WTC11 (cell line): ENCODE measurements around the gene NTN1. TPM values are rescaled to one million over a fixed set of nuclear protein-coding genes. Genes with fewer than 3 reads are reported as not detected.

Experiments
- ATAC-seq: fragments of 200-7000 bp; cut with Tn5 transposase; 2 replicates; pipeline ENCODE4 v1.10.0; 2021; ENCODE audit warnings: mild to moderate bottlenecking, moderate library complexity
- CTCF ChIA-PET: fragments of 300-600 bp; sonication (Branson Sonifier 250); formaldehyde crosslinking; loops from one replicate; lab custom pipeline; 2021; ENCODE audit warnings: antibody characterized with exemption; lab: Charles Lee
- POLR2A ChIA-PET: fragments of 350-600 bp; sonication (Branson Sonifier 250); formaldehyde crosslinking; loops from one replicate; lab custom pipeline; 2021; ENCODE audit warnings: antibody characterized with exemption; lab: Charles Lee
- DNase-seq: peaks from one replicate; pipeline ENCODE4 v3.0.0; 2021; ENCODE audit warnings: low spot score
- H3K27ac Mint-ChIP-seq: 2 replicates; pipeline ENCODE4 v1.8.0; 2021; ENCODE audit warnings: mixed read lengths
- H3K27me3 Mint-ChIP-seq: 2 replicates; pipeline ENCODE4 v1.8.0; 2021; ENCODE audit warnings: low read depth, mild to moderate bottlenecking, moderate library complexity, mixed read lengths
- H3K36me3 Mint-ChIP-seq: 2 replicates; pipeline ENCODE4 v1.8.0; 2021; ENCODE audit warnings: mixed read lengths
- H3K4me1 Mint-ChIP-seq: 2 replicates; pipeline ENCODE4 v1.8.0; 2022; ENCODE audit warnings: mixed read lengths
- H3K4me3 Mint-ChIP-seq: 2 replicates; pipeline ENCODE4 v1.8.0; 2021; ENCODE audit warnings: mild to moderate bottlenecking, moderate library complexity, mixed read lengths
- H3K9me3 Mint-ChIP-seq: 2 replicates; pipeline ENCODE4 v1.8.0; 2021; ENCODE audit warnings: mixed read lengths
- CREB1 ChIP-seq: sonication (generic); formaldehyde crosslinking; IDR thresholded peaks from 2 replicates; pipeline ENCODE4 v1.8.0; 2023; ENCODE audit warnings: mild to moderate bottlenecking, missing genetic modification reagents
- GTF2I ChIP-seq: fragments of 250-450 bp; sonication (Bioruptor Pico); conservative IDR thresholded peaks from 2 replicates; pipeline ENCODE4 v1.4.0; 2021; ENCODE audit warnings: mild to moderate bottlenecking
- HMGA2 ChIP-seq: fragments of 250-450 bp; sonication (Bioruptor Pico); IDR thresholded peaks from 2 replicates; pipeline ENCODE4 v1.4.0; 2021; ENCODE audit warnings: mild to moderate bottlenecking, moderate library complexity
- JUN ChIP-seq: sonication (generic); formaldehyde crosslinking; IDR thresholded peaks from 2 replicates; pipeline ENCODE4 v1.8.0; 2023; ENCODE audit warnings: mild to moderate bottlenecking, missing genetic modification reagents
- NFYB ChIP-seq: sonication (generic); formaldehyde crosslinking; conservative IDR thresholded peaks from 2 replicates; pipeline ENCODE4 v1.8.0; 2022; ENCODE audit warnings: low read depth, missing genetic modification reagents
- NR1H2 ChIP-seq: sonication (generic); formaldehyde crosslinking; IDR thresholded peaks from 2 replicates; pipeline ENCODE4 v1.9.0; 2021; ENCODE audit warnings: mild to moderate bottlenecking, moderate library complexity, missing genetic modification reagents
- TEAD4 ChIP-seq: sonication (generic); formaldehyde crosslinking; IDR thresholded peaks from 2 replicates; pipeline ENCODE4 v1.8.0; 2022; ENCODE audit warnings: mild to moderate bottlenecking, missing genetic modification reagents
- ZNF263 ChIP-seq: sonication (generic); formaldehyde crosslinking; IDR thresholded peaks from 2 replicates; pipeline ENCODE4 v1.8.1; 2022; ENCODE audit warnings: low read depth, mild to moderate bottlenecking, moderate library complexity, missing genetic modification reagents
- ZNF317 ChIP-seq: sonication (generic); formaldehyde crosslinking; IDR thresholded peaks from 2 replicates; pipeline ENCODE4 v1.8.1; 2023; ENCODE audit warnings: low read depth, mild to moderate bottlenecking, moderate library complexity, missing genetic modification reagents, borderline replicate concordance
- ZNF416 ChIP-seq: fragments of 250-450 bp; sonication (Bioruptor Pico); IDR thresholded peaks from 2 replicates; pipeline ENCODE4 v1.9.0; 2021; ENCODE audit warnings: mild to moderate bottlenecking, inconsistent platforms
- total RNA-seq: library from RNA; stranded (reverse); gene quantifications from 3 replicates; pipeline ENCODE4 v1.2.3, GENCODE V29; 2021
- TF ChIP-seq, protein P1 (sequence below): fragments of 250-450 bp; sonication (Bioruptor Pico); conservative IDR thresholded peaks from 2 replicates; pipeline ENCODE4 v1.9.0; 2021; ENCODE audit warnings: mild to moderate bottlenecking
- TF ChIP-seq, protein P2 (sequence below): sonication (generic); formaldehyde crosslinking; IDR thresholded peaks from 2 replicates; pipeline ENCODE4 v1.8.0; 2023; ENCODE audit warnings: missing genetic modification reagents, mild to moderate bottlenecking, borderline replicate concordance
- TF ChIP-seq, protein P3 (sequence below): fragments of 250-450 bp; sonication (Bioruptor Pico); IDR thresholded peaks from 2 replicates; pipeline ENCODE4 v1.8.0; 2021; ENCODE audit warnings: mild to moderate bottlenecking
- TF ChIP-seq, protein P4 (sequence below): sonication (generic); formaldehyde crosslinking; IDR thresholded peaks from 2 replicates; pipeline ENCODE4 v1.8.0; 2022; ENCODE audit warnings: mild to moderate bottlenecking, missing genetic modification reagents
- TF ChIP-seq, protein P5 (sequence below): sonication (generic); formaldehyde crosslinking; IDR thresholded peaks from 2 replicates; pipeline ENCODE4 v1.8.0; 2023; ENCODE audit warnings: missing genetic modification reagents
- TF ChIP-seq, protein P6 (sequence below): sonication (generic); formaldehyde crosslinking; IDR thresholded peaks from 2 replicates; pipeline ENCODE4 v1.8.0; 2022; ENCODE audit warnings: missing genetic modification reagents
- TF ChIP-seq, protein P7 (sequence below): sonication (generic); formaldehyde crosslinking; IDR thresholded peaks from 2 replicates; pipeline ENCODE4 v1.8.1; 2023; ENCODE audit warnings: mild to moderate bottlenecking, missing genetic modification reagents, moderate library complexity

NTN1 gene
- total RNA-seq, 1 experiment from 2014 or later: 5.5 TPM

DNA sequence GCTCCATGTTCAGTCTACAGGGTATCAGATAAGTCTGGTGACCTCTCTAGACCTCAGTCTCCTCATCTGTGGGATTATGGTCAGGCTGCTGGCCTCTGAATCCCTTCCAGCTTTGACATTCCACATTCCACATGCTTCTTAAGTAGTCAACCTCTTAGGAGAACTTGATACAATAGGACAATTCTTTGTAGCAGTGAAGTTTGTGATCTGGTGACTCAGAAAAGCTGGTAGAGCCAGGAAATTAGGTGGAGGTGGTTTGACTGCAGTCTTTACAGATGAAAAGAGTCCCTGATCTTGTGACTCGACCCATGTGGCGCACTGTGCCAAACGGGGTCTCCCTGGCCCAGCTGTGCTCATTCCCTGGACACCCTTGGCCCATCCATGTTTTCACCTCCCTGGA, 147.8 kb downstream of the NTN1 start:
- H3K27me3 Mint-ChIP-seq: no peaks in the 10 kb centered on the region; the same call in 1 of the 2 replicates
- DNase-seq: no peak
- no peak overlapping the region for H3K4me3 Mint-ChIP-seq
- TF ChIP-seq CREB1 (CRISPR knock-in tag): no peak
- no peak for TF ChIP-seq HMGA2 (CRISPR knock-in tag)
- TF ChIP-seq, protein P1, sequence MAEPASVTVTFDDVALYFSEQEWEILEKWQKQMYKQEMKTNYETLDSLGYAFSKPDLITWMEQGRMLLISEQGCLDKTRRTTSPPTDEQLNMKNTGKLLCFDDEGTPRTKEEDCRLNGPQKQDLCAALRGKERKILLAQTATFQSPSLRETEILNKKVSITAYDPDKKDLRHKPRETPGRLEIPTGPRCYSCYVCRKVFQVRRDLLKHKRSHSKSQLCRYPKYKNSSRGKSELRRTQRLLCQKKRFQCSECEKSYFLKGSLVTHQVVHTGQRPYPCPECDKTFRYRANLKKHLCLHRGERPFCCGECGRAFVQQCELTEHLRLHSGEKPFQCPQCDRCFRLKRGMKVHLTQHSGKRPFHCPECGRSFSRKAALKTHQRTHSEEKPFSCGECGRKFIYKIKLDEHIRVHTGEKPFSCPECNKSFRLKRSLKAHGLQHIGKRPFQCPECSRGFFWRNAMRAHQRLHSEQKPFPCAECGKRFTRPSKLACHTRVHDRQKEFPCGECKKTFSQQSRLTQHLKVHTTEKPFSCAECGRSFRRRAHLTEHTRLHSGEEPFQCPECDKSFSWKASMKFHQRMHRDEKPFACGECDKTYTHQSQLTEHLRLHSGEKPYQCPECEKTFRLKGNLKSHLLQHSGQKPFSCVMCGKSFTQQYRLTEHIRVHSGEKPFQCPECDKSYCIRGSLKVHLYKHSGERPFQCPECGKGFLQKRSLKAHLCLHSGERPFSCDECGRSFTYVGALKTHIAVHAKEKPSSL (CRISPR knock-in tag): no peak
- TF ChIP-seq ZNF263: no peak
- TF ChIP-seq ZNF416: no peak
- TF ChIP-seq NR1H2 (CRISPR knock-in tag): no peak
- TF ChIP-seq ZNF317 (CRISPR knock-in tag): no peak
- TF ChIP-seq, protein P2, sequence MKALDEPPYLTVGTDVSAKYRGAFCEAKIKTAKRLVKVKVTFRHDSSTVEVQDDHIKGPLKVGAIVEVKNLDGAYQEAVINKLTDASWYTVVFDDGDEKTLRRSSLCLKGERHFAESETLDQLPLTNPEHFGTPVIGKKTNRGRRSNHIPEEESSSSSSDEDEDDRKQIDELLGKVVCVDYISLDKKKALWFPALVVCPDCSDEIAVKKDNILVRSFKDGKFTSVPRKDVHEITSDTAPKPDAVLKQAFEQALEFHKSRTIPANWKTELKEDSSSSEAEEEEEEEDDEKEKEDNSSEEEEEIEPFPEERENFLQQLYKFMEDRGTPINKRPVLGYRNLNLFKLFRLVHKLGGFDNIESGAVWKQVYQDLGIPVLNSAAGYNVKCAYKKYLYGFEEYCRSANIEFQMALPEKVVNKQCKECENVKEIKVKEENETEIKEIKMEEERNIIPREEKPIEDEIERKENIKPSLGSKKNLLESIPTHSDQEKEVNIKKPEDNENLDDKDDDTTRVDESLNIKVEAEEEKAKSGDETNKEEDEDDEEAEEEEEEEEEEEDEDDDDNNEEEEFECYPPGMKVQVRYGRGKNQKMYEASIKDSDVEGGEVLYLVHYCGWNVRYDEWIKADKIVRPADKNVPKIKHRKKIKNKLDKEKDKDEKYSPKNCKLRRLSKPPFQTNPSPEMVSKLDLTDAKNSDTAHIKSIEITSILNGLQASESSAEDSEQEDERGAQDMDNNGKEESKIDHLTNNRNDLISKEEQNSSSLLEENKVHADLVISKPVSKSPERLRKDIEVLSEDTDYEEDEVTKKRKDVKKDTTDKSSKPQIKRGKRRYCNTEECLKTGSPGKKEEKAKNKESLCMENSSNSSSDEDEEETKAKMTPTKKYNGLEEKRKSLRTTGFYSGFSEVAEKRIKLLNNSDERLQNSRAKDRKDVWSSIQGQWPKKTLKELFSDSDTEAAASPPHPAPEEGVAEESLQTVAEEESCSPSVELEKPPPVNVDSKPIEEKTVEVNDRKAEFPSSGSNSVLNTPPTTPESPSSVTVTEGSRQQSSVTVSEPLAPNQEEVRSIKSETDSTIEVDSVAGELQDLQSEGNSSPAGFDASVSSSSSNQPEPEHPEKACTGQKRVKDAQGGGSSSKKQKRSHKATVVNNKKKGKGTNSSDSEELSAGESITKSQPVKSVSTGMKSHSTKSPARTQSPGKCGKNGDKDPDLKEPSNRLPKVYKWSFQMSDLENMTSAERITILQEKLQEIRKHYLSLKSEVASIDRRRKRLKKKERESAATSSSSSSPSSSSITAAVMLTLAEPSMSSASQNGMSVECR: no peak
- TF ChIP-seq NFYB (CRISPR knock-in tag): no peak
- TF ChIP-seq, protein P3, sequence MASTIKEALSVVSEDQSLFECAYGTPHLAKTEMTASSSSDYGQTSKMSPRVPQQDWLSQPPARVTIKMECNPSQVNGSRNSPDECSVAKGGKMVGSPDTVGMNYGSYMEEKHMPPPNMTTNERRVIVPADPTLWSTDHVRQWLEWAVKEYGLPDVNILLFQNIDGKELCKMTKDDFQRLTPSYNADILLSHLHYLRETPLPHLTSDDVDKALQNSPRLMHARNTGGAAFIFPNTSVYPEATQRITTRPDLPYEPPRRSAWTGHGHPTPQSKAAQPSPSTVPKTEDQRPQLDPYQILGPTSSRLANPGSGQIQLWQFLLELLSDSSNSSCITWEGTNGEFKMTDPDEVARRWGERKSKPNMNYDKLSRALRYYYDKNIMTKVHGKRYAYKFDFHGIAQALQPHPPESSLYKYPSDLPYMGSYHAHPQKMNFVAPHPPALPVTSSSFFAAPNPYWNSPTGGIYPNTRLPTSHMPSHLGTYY: no peak
- no peak for TF ChIP-seq GTF2I (CRISPR knock-in tag)
- TF ChIP-seq JUN (CRISPR knock-in tag): no peak
- peaks cover 5% of the 10 kb centered on the region; the same call in 1 of the 2 replicates for H3K9me3 Mint-ChIP-seq
- POLR2A ChIA-PET: no interaction called here
- no peak overlapping the region for H3K27ac Mint-ChIP-seq
- H3K36me3 Mint-ChIP-seq: 0 out of 2 replicates have a peak, but pooled peaks cover 5% of the 10 kb centered on the region
- H3K4me1 Mint-ChIP-seq: peaks cover 39% of the 10 kb centered on the region
- no peak for ATAC-seq
- CTCF ChIA-PET: no interaction called here

DNA sequence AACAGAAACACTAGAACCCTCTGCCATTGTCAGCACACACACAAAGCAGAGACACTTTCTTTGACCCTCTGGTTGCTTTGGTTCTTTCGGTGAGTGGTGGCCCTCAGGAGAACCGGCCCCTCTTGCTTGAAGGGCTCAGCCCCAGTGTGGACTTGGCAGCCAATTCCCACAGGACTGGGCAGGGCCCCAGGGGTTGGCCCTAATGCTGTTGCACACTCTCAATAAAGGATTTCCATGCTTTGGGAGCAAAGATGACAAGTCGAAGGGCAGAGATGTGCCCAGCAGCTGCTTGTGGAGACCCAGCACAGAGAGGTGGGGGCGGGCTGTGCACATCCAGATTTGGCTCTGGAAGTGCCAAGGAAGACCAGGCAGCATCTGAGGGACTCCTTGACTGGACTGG, 149.0 kb downstream of the NTN1 start:
- Mint-ChIP-seq H3K9me3 (peaks cover 5% of the 10 kb centered on the region; the same call in 1 of the 2 replicates), H3K27ac (no peak overlapping the region), H3K27me3 (no peaks in the 10 kb centered on the region; the same call in 1 of the 2 replicates), H3K4me1 (peaks cover 39% of the 10 kb centered on the region), H3K4me3 (no peak overlapping the region), H3K36me3 (0 out of 2 replicates have a peak, but pooled peaks cover 5% of the 10 kb centered on the region)
- no peak for ATAC-seq
- no peak for DNase-seq
- POLR2A ChIA-PET: interaction anchor here (0.7 kb wide), 1 partner anchor 1043 kb away, joined by 3 read pairs; no protein-coding TSS in a partner anchor
- CTCF ChIA-PET: interaction anchor here (0.7 to 1.6 kb wide), 4 partner anchors 8 to 385 kb away, joined by 3 to 10 read pairs (median 5); no protein-coding TSS in a partner anchor
- no peak for TF ChIP-seq TEAD4
- TF ChIP-seq, protein P4, sequence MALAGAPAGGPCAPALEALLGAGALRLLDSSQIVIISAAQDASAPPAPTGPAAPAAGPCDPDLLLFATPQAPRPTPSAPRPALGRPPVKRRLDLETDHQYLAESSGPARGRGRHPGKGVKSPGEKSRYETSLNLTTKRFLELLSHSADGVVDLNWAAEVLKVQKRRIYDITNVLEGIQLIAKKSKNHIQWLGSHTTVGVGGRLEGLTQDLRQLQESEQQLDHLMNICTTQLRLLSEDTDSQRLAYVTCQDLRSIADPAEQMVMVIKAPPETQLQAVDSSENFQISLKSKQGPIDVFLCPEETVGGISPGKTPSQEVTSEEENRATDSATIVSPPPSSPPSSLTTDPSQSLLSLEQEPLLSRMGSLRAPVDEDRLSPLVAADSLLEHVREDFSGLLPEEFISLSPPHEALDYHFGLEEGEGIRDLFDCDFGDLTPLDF (CRISPR knock-in tag): no peak
- TF ChIP-seq, protein P5, sequence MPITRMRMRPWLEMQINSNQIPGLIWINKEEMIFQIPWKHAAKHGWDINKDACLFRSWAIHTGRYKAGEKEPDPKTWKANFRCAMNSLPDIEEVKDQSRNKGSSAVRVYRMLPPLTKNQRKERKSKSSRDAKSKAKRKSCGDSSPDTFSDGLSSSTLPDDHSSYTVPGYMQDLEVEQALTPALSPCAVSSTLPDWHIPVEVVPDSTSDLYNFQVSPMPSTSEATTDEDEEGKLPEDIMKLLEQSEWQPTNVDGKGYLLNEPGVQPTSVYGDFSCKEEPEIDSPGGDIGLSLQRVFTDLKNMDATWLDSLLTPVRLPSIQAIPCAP (CRISPR knock-in tag): no peak
- TF ChIP-seq, protein P6, sequence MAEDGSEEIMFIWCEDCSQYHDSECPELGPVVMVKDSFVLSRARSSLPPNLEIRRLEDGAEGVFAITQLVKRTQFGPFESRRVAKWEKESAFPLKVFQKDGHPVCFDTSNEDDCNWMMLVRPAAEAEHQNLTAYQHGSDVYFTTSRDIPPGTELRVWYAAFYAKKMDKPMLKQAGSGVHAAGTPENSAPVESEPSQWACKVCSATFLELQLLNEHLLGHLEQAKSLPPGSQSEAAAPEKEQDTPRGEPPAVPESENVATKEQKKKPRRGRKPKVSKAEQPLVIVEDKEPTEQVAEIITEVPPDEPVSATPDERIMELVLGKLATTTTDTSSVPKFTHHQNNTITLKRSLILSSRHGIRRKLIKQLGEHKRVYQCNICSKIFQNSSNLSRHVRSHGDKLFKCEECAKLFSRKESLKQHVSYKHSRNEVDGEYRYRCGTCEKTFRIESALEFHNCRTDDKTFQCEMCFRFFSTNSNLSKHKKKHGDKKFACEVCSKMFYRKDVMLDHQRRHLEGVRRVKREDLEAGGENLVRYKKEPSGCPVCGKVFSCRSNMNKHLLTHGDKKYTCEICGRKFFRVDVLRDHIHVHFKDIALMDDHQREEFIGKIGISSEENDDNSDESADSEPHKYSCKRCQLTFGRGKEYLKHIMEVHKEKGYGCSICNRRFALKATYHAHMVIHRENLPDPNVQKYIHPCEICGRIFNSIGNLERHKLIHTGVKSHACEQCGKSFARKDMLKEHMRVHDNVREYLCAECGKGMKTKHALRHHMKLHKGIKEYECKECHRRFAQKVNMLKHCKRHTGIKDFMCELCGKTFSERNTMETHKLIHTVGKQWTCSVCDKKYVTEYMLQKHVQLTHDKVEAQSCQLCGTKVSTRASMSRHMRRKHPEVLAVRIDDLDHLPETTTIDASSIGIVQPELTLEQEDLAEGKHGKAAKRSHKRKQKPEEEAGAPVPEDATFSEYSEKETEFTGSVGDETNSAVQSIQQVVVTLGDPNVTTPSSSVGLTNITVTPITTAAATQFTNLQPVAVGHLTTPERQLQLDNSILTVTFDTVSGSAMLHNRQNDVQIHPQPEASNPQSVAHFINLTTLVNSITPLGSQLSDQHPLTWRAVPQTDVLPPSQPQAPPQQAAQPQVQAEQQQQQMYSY (CRISPR knock-in tag): 0 out of 2 replicates have a peak, but pooled peaks have one; percentile 15
- TF ChIP-seq HMGA2 (CRISPR knock-in tag): no peak
- TF ChIP-seq, protein P7, sequence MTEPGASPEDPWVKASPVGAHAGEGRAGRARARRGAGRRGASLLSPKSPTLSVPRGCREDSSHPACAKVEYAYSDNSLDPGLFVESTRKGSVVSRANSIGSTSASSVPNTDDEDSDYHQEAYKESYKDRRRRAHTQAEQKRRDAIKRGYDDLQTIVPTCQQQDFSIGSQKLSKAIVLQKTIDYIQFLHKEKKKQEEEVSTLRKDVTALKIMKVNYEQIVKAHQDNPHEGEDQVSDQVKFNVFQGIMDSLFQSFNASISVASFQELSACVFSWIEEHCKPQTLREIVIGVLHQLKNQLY (CRISPR knock-in tag): no peak
